HG02884 (cell line): Measurements from ENCODE around the gene CNTNAP2.

Experiments
- ATAC-seq: cut with Tn5 transposase; IDR thresholded peaks from one replicate; pipeline ENCODE4 v1.9.1; 2021; ENCODE audit warnings: mild to moderate bottlenecking, moderate library complexity; ENCODE audit not compliant: unreplicated experiment

CNTNAP2 gene

GRCh38 chr7:146554556-146554955 is 438.0 kb downstream of the CNTNAP2 start:
- no peak for ATAC-seq

- no peak for ATAC-seq
These were observed 441.4 kb downstream of the CNTNAP2 start for GRCh38 chr7:146557971-146558469.

GRCh38 chr7:146565872-146566271 is 449.3 kb downstream of the CNTNAP2 start:
- ATAC-seq = no peak

GRCh38 chr7:146575903-146576302 is 459.3 kb downstream of the CNTNAP2 start:
- ATAC-seq = no peak

GRCh38 chr7:146591976-146592375 is 475.4 kb downstream of the CNTNAP2 start:
- no peak for ATAC-seq

GRCh38 chr7:146606628-146607027 is 490.0 kb downstream of the CNTNAP2 start:
- ATAC-seq = no peak

- ATAC-seq = no peak
These were observed 503.0 kb downstream of the CNTNAP2 start for GRCh38 chr7:146619641-146620040.

GRCh38 chr7:146626912-146627311 is 510.3 kb downstream of the CNTNAP2 start:
- no peak for ATAC-seq

GRCh38 chr7:146635205-146636032 is 518.8 kb downstream of the CNTNAP2 start:
- no peak for ATAC-seq

GRCh38 chr7:146636033-146636356 is 519.4 kb downstream of the CNTNAP2 start:
- ATAC-seq = no peak

- ATAC-seq = no peak
These were observed 520.0 kb downstream of the CNTNAP2 start for GRCh38 chr7:146636581-146636980.

- ATAC-seq = no peak
These were observed 522.7 kb downstream of the CNTNAP2 start for GRCh38 chr7:146639291-146639690.

- no peak for ATAC-seq
These were observed 524.9 kb downstream of the CNTNAP2 start for GRCh38 chr7:146641491-146641890.

- no peak for ATAC-seq
These were observed 528.9 kb downstream of the CNTNAP2 start for GRCh38 chr7:146645383-146645976.

- ATAC-seq = no peak
These were observed 530.8 kb downstream of the CNTNAP2 start for GRCh38 chr7:146647445-146647844.

- ATAC-seq = no peak
These were observed 535.6 kb downstream of the CNTNAP2 start for GRCh38 chr7:146652176-146652575.

- ATAC-seq = no peak
These were observed 537.4 kb downstream of the CNTNAP2 start for GRCh38 chr7:146654048-146654447.

- ATAC-seq = no peak
These were observed 539.6 kb downstream of the CNTNAP2 start for GRCh38 chr7:146655928-146656797.

- no peak for ATAC-seq
These were observed 540.4 kb downstream of the CNTNAP2 start for GRCh38 chr7:146656988-146657387.

GRCh38 chr7:146658604-146659003 is 542.0 kb downstream of the CNTNAP2 start:
- ATAC-seq = no peak

GRCh38 chr7:146659732-146660131 is 543.1 kb downstream of the CNTNAP2 start:
- no peak for ATAC-seq
